ENCODE data around the gene DVL1.
A peak's percentile ranks its signal among the peaks of the same experiment; 100 is the strongest.

The DVL1 gene

GRCh38 chr1:1338278-1338677, 10.9 kb downstream of the DVL1 start:
- no peak for DNase-seq

DNA sequence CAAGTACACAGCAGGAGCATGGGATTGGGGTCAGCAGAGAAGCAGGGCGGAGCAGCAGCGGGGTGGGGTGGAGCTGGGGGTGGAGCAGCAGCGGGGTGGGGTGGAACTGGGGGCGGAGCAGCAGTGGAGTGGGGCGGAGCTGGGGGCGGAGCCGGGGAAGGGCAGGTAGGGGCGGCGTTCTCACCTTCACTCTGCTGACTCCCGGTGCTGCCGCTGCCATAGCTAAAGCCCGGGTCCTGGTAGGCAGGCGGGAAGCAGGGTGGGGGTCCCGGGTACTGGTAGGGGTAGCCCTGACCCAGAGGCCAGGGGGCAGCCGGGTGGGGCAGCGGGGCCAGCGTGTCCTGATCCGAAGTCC, 11.4 kb downstream of the DVL1 start:
- no peak for DNase-seq

DNA sequence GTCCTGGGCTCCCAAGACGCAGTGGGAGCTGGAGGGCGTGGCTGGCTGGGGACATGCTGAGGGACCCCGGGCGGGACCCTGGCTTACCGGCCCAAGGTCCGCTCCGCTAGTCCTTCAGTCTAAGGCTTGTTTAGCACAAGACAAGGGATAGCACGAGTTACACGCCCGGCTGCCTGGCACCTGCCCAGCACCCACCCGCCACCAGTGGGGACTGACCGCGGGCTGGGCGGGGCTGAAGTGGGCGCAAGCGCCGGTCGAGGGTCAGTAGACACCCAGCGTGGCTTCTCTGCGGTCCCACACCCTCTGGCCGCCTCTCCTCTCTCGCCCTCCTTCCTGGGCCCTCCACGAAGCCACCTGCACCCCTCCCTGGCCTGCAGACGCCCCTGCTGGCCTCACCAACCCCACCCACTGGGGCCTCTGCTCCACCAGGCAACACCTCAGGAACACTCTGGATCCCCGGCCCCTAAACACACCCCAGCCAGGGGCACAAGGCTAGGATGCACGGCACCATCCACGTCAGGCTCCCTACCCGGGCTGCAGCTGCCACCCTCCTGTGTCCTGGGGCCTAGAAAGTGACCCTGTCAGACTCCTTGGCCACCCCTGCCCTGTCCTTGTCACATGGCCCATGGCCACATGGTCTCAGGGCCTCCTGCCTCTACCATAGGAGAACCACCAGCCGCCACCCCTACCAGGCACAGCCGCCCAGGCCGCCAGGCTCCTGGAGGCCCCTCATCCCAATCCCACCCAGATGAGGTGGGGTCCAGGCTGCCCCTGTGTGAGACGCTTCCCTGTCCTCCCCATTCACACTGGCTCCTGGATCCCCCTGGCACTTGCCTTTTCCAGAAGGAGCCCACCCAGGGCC, 12.1 kb downstream of the DVL1 start:
- no peak for DNase-seq

GRCh38 chr1:1336446-1336845, 12.8 kb downstream of the DVL1 start:
- DNase-seq = no peak

DNA sequence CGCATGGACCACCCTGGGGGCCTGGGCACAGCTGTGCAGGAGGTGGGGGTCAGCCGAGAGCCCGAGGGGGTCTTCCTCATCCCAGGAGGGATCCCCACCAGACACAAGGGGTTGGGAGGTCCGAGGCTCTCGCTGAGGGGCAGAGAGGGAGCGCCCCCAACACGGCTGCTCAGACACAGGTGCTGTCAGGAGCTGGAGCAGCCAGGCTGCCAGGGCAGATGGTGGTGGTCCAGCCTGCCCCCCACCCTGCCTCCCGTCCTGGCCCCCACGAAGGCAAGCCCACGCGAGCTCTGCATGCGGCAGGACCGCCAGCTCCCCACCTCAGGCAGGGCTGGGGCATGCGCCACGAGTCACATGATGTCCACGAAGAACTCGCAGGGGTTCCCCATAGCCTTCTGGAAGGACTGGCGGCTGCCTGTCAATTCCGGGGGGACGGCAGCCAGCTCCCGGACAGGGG, 13.4 kb downstream of the DVL1 start:
- no peak for DNase-seq

DNA sequence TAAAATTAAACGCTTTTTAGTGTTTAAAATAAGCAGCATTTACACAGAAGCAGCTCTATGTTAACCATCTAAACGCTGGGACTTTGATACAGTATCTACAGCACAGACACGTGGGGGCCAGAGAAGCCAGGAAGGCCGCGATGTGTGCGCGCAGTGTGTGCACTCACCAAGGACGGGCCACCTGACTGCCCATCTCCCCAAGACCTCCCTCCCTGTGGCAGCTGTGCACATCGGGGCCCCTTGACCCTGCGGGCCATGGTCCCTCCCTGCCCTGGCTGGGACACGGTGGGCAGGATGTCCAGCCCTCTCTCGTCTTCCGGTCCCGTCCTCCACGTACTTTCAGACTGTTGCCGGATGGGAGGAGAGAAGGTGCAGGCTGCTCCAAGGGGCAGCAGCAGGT, 13.9 kb downstream of the DVL1 start:
- no peak for DNase-seq

- no peak for DNase-seq
Measured at GRCh38 chr1:1334835-1335234, 14.4 kb downstream of the DVL1 start.

DNA sequence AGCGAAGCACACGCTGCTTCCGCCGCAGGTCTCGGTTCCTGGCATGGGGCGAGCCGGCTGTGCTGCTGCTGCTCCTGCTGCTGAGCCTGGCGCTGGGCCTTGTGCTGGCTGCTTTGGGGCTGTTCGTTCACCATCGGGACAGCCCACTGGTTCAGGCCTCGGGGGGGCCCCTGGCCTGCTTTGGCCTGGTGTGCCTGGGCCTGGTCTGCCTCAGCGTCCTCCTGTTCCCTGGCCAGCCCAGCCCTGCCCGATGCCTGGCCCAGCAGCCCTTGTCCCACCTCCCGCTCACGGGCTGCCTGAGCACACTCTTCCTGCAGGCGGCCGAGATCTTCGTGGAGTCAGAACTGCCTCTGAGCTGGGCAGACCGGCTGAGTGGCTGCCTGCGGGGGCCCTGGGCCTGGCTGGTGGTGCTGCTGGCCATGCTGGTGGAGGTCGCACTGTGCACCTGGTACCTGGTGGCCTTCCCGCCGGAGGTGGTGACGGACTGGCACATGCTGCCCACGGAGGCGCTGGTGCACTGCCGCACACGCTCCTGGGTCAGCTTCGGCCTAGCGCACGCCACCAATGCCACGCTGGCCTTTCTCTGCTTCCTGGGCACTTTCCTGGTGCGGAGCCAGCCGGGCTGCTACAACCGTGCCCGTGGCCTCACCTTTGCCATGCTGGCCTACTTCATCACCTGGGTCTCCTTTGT, 15.5 kb downstream of the DVL1 start:
- DNase-seq = no peak

GRCh38 chr1:1332774-1333480, 16.3 kb downstream of the DVL1 start:
- DNase-seq = no peak

GRCh38 chr1:1332031-1332755, 17.0 kb downstream of the DVL1 start:
- no peak for DNase-seq

- DNase-seq = no peak
Measured at GRCh38 chr1:1331068-1331965, 17.9 kb downstream of the DVL1 start, which contains the start of gene TAS1R3. Gene TAS1R3 (plus strand): TSS chr1:1331280. CDS start chr1:1331346, 66 bp downstream.

GRCh38 chr1:1330366-1331067, 18.7 kb downstream of the DVL1 start:
- DNase-seq = no peak

GRCh38 chr1:1329304-1330210, 19.7 kb downstream of the DVL1 start:
- DNase-seq = no peak

DNA sequence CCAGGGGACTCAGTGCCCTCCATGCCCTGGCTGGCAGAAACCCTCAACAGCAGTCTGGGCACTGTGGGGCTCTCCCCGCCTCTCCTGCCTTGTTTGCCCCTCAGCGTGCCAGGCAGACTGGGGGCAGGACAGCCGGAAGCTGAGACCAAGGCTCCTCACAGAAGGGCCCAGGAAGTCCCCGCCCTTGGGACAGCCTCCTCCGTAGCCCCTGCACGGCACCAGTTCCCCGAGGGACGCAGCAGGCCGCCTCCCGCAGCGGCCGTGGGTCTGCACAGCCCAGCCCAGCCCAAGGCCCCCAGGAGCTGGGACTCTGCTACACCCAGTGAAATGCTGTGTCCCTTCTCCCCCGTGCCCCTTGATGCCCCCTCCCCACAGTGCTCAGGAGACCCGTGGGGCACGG, 21.0 kb downstream of the DVL1 start:
- DNase-seq = no peak

- DNase-seq = no peak
Measured at GRCh38 chr1:1327291-1327690, 21.9 kb downstream of the DVL1 start.

DNA sequence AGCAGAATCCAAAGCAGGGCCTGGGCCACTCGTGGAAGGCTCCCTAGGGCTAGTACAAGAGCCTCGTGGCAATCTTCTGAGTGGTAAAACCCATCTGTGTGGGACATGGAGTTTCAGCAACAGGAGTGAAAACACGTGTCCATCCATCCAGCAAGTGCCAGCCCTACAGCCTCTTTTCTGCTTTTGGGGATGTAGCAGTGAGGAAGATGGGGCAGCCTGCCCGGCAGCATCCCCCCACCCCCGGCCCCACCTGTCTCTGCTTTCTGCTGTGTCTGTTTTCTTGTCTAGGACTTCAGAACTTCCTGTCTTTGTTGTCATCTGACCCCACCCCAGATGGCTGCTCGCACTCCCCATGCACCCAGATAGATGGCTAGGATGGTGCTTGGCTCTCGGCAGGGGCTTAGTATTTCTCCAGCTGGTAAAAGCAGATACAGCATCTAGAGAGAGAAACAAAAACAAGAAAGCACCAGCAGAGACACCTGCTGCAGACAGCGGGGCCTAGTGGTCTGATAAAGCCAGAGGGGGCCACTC, 23.1 kb downstream of the DVL1 start:
- DNase-seq = no peak

GRCh38 chr1:1325288-1326074, 23.7 kb downstream of the DVL1 start:
- no peak for DNase-seq

- peak; percentile 90 for DNase-seq
Measured at GRCh38 chr1:1324524-1325287, 24.5 kb downstream of the DVL1 start, which contains the start of the genes CPTP and INTS11. Gene CPTP (plus strand): TSS chr1:1324802. CDS start chr1:1326911, 2,109 bp downstream. Gene INTS11 (minus strand): TSS chr1:1324660. CDS start chr1:1324608, 52 bp downstream.

Data from COR-L47 (cell line).